Endothelial cell of hepatic sinusoid (primary cell): ENCODE measurements around the gene GREM1.

Source experiments
- in situ Hi-C: cut with HindIII; loops from 2 replicates; pipeline ENCODE4 v1.10.0; 2017; ENCODE audit warnings: low sequenced_read_pairs

The GREM1 gene

DNA sequence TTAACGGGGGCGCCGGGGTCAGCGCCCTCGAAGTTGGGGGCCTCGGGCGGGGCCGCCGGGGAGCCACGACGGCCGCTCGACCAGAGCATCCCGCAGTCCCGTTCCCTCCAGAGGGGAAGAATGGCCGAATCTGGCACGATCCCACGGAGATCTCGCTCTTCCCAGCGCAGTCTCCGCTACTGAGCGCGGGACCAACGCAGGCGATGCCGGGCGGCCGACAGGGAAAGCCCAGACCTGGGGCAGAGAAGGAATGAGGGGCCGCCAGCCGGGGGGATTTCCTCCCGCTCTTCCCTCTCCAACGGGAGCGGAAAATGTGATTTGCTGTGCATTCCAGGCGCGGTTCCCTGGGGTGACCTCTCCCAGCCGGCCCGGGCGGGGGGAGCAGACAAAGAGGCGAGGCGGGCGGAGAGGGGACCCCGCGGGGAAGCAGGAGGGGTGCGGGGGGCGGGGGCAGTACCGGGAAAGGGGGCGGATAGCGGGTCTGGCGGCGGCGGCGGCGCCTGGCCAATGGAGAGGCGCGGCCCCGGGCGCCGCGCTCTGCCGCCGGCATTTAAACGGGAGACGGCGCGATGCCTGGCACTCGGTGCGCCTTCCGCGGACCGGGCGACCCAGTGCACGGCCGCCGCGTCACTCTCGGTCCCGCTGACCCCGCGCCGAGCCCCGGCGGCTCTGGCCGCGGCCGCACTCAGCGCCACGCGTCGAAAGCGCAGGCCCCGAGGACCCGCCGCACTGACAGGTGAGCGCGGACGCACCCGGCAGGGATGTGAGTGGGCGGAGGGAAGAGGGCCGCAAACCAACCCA lies at the start of gene GREM1:
GREM1 (plus strand) TSS at position 579 of the 801 bp plus-strand sequence. CDS start 12,687 bp downstream, outside the sequence.
- in situ Hi-C loops = no loop called here

DNA sequence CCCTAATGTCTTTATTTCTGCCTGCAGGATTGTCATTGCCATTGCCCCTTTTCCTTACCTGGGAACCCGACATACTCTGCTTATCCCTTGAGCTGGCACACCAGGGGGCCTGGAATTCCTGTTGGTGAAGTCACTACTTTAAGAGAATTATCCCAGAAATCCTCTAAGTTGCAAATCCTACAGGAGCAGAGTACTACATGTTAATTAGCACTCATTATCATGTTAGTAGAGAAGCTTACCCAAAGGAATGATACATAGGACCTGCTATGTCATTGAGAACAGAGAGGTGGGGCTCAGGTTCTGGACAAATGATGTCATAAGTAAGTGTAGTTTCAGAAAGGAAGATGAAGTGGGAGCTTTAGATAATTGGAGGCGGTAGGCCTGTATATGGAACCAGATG lies 48.9 kb upstream of the GREM1 start:
- in situ Hi-C loops = loop anchor here (5.0 to 10.0 kb wide), 2 partner anchors 38 to 66 kb away; no protein-coding TSS in a partner anchor

DNA sequence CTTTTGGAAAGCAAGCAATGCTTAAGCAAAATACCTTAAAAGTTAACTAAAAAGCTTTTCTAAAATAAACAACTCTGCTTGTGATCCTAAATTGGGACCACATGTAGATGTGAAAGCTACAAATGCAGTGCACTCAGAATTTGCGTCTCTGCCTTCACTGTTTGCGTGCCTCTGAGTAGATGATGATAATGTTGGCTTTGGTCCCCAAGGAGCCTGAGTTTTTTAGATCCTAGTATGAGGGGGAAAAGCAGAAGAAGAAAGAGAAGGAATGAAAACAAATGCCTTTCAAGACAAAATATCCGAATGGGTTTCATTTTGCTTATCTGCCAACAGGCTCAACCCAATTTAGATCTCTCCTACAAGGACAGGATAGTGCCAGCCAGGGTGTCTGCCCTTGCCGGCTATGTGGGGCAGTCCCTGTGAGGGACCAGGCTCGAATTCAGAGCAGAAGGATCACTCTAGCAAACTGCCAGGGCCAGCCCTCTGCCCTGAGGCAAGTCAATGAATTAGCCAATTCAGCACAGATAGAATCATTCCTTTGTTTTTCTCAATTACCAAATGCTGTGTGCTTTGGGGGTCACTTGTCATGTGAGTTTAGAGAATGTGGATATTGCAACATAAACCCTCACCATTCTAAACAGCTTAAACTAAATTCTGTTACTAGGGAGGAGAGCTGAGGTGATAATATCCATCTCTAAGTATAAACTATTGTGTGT lies 47.8 kb upstream of the GREM1 start:
- in situ Hi-C loops = loop anchor here (5.0 to 10.0 kb wide), 2 partner anchors 37 to 65 kb away; no protein-coding TSS in a partner anchor

DNA sequence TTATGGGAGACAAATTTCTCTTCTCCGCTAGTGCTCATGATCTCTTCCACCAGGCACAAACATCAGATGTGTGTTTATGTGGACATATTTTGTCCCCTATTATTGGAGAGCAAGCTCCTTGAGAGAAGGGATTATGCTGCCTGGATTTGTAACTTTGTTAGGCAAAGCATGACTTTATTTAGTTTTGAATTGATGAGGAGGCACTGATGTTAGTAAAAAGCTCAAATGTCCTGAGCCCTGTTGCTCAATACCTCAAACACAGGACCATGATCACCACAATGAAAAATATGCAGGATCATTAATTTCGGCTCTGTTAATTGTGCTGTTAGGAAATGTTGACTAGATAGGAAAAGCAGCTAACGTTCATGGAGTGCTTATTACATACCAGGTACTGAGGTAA lies 47.2 kb upstream of the GREM1 start:
- in situ Hi-C loops = no loop called here

DNA sequence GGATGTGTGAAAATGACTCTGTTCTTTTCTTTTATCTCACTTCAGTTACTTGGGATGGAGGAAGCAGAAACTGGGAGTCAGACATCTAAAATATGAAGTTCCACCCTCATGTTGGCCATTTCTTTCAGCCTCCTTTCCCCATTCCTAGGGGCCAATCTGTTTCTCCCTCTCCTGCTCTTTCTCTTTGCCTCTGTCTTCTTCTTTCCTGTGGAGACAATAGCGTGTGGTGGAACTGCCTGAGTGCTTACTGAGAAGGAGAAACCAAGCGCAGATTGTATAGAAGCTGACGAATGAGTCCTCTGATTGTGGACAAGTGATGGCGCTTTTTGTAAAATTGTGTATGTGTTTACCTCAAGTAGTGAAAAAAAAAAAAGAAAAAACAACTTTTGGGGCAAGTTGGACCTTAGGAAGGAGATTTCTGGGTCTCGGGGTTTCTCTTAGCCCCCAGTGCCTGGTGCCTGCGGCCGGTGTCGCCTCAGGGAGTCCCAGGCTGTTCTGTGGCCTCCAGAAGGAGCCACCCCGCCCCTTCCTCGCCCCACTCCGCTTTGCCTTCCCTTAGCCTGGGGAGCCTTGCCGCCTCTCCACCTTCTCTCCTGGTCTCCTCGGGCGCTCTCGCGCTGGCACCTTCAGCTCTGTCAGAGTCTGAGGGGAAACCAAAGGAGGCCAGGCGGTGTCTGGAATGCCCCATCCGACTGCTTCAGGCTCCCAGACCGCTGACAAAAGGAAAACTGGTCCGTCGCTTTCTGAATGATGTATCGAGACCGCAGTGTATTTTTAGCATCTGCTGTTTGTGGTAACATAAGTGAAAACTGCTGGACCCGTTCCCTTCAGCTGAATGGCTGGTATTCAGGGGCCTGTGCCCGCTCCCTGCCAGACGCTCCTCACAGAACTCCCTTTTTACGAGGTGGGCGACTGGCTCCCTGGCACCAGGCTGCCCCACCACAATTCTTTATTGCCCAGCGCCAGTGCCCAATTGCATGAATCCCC lies 46.2 kb upstream of the GREM1 start:
- in situ Hi-C loops = no loop called here

DNA sequence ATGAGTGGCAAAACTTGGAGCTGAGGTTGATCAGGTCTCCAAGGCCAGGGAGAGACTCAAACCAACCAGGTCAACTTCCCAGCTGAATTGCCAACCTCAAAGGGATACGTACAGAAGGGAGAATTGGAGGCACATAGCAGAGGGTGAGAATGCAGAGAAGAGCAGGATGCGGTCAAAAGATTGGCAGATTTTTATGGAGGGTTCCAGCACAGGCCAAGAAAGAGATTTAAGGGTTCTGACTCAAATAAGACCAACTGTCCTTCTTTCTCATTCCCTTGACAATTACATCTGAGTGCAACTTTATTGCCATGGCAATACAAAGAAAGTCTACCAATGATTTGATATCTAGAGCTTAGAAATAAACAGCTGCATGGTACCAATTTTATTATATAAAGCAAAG lies 43.1 kb upstream of the GREM1 start:
- in situ Hi-C loops = loop anchor here (5.0 kb wide), 1 partner anchor 98 kb away; no protein-coding TSS in a partner anchor

DNA sequence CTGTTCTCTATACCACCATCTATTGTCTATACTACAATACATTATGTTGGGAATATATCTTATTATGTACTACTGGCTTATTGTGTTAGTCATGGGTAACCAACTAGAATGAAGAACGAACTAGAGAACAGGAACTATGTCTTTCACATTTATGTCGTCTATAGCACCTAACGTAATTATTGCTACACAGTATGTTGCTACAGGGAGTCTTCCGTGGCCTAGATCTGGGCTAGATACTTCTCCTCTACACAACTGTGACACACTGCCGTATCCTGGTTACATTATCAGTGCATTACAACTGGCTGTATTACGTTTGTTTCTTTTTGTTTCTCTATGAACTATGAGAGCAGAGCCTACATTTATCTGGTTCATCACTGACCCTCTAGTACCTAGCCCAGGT lies 42.3 kb upstream of the GREM1 start:
- in situ Hi-C loops = loop anchor here (5.0 kb wide), 1 partner anchor 97 kb away; no protein-coding TSS in a partner anchor

DNA sequence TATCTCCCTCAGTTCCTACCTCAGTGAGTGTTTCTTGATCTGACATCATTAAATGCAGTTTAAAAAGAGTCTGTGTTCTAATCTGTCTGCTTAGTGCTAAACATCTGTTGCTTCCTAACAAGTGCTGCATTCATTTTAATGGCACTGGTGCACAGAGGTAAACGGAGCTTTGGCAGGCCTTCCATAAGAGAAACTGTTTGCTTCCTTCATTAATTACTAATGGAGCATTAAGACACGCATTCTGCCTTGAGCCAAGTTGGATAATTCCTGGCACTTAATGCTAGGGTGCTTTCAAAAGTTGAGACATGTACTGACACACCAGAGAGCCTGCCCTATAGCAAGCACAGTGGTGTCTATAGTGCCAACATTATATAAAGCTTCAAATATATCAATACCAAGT lies 41.6 kb upstream of the GREM1 start:
- in situ Hi-C loops = loop anchor here (5.0 kb wide), 1 partner anchor 96 kb away; no protein-coding TSS in a partner anchor

DNA sequence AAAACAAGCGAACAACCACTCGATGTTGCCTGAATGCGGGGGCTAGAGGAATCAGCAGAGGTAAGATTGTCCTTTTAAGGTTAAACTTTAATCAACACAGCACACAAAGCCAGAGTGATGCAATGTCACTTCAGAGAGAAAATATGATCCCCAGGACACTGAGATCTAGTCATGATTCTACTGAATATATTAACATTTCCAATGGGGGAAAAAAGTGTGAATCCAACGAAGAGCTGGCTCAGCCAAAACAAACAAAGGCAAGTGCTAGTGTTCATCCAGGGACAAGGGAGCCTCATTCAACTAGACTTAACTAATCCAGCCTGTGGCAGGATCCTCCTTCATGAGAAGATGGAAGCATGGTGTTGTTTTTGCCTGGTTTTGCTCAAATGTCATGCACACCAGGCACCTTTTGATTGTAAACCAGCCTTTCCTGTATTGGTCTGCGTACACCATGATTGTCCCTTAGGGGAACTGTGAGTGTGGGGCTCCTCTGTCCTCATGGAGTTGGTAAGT lies 40.5 kb upstream of the GREM1 start:
- in situ Hi-C loops = loop anchor here (5.0 kb wide), 1 partner anchor 95 kb away; no protein-coding TSS in a partner anchor

DNA sequence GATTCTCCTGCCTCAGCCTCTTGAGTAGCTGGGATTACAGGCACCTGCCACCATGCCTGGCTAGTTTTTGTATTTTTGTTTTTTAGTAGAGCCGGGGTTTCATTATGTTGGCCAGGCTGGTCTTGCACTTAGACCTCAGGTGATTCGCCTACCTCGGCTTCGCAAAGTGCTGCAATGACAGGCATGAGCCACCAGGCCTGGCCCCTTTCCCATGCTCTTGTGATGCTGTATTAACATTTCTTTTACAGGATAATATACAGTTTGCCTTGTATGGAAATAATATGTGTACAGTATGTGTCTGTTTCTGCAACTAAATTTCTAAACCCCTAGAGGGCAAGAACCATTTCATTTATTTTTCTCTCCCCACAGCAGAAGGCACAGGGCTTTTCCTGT lies 38.5 kb upstream of the GREM1 start:
- in situ Hi-C loops = loop anchor here (5.0 kb wide), 1 partner anchor 93 kb away; no protein-coding TSS in a partner anchor

DNA sequence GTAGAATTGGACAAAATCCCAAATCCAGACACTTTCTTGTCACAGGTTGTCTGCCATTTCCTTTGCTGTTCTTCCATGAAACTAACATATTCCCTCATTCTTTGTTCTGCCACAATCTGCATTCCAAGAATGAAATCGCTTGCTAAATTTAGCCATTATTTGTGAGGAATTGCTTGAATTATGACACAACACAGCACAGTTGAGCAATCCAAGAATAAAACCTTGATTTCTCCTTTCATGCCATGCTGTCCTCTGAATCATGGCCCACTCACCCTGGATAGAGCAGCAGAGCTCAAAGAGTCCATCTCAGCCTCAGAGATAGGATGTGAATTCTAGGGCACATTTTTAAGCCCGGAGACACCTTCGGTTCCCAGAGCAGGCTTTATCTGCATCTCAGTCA lies 35.2 kb upstream of the GREM1 start:
- in situ Hi-C loops = no loop called here

DNA sequence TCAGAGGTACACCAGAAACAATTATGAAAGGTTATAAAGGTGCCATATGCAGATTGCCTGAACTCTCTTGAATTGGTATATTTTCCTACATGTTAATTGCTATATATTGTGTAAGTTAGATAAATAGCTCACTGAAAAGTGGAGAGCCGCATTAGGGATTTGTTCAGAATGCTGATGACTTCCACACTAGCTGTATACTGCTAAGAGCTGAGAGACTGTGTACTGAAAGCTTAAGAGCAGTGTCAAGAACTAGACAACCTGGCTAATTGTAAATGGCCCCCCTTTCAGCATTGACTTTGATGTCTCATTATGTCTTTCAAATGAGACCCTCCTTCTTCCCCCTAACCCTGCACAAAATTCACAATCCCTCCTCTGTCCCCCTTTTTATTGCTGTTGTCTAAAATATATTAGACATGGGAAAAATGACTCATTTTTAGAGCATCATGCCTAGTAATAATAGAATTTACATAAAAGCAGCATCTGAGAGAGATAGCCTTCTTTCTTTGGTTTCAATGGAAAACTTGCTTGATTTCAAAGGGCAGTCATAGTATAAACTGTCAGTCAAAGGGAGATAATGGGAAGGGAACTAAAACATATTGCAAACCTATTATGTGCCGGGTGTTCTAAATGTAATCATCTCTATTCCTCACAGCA lies 34.7 kb upstream of the GREM1 start:
- in situ Hi-C loops = no loop called here

DNA sequence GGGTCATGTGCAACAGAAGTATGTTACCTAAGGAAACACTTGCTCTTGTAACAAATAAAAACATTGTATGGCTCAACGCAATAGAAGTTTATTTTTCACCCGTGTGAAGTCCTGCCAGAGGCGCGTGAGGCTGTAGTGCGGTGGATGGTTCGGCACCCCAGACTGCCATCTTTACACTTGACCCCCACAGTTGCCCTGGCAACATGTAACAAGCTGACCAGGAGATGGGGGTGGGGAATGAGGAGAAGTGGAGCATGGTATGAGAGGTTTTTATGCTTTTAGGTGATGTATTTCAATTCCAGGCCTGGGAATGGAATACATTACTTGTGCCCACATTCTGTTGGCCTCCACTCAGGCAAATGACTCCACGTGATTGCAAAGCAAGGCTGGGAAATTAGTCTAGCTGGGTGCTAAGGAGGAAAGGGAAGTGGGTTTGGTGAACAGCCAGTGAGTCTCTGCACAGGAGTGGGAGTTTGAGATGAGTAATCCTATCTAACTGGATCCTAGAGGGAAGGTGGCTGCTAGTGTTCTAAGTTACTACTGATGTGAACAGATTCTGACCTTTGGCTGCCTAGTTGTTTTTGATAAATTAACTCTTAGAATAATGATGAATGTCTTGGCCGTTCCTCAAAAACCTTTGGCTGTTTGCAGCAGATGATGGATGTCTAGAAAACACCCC lies 33.8 kb upstream of the GREM1 start:
- in situ Hi-C loops = no loop called here

DNA sequence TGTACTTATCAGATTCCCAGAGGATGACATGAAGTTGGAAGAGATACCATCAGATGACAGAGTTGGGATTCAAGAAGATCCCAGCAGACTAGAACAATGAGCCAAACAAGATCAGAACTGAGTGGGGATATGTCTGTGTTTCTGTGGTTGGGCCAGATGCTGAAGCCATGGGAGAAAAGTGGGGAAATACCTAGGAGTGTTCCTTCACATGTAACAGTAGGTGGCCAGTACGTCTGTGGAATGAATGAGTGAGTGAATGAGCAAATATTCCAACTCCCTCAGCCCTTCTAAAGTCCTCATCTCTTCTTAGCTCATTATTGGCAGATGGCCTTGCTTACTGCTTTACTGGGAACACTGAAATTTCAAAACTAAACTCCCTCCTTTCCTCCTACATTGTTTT lies 32.2 kb upstream of the GREM1 start:
- in situ Hi-C loops = no loop called here

DNA sequence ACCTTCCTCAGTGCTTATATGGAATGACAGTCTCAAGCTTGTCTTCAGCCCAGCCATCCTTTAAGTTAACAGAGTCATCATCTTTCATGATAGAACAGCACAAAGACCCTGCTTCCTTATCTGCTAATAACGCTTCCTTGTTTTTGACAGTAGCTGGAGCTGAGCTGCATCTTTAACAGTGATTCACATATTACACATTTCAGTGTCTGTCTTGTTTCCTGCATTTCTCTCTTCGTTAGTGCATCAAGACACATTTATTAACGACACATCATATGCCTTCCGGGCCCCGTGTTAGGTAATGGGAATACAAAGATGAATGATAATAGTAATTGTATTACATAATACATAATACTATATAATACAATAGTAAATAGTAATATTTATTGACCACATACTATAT lies 30.2 kb upstream of the GREM1 start:
- in situ Hi-C loops = no loop called here

DNA sequence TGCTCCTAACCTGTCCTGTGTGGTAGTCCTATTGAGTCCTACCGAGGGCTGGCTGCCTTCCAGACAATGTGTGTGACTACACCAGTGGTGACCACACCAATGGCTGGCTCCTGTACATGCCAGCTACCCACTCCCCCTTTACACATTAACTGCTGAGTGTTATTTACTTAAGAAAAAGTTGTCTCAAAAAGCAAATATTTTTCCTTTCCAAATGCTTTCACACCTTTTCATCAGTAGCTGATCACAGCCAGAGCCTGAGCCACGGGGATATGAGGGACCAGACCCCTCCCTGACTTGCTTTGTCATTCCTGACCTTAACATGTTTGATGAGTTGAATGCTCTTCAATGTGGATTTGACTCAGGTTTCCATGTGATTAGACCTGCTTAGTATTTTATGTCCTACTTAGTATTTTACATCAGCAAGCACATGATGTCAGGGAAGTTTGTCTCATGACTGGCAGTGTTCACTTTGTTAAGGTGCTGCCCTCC lies 29.6 kb upstream of the GREM1 start:
- in situ Hi-C loops = no loop called here

DNA sequence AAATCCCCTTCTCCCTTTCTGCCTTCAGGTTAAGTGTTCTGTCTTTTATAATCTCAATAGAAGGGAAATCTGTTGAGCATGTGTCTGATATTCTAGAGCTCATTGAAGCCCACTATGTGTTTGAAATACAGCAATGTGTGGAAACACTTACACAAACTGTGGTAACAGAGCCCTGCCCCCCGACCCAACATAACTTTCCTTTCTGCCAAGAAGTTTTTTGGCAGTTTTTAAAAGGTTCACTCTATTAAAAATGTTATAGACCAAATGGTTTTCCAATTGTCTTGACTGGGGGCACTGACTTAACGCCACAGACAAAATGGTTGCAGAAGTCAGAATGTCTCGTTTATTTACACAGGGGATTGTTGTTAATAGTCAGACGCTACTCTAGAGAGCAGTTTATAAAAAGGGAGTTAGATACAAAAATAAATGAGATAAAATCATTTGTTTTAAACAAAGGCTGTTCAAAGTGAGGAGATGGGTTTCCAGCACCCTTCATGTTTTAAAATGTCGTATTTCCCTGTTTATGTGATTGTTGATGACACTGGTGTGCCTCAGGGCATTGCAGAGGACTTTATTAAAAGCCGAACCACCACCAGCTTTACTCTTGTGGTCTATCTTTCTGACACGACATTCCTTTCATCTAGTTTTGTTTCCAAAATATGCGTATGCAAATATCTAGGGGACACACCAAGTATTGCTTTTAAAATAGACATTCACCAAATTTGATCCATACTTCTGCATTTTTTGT lies 26.7 kb upstream of the GREM1 start:
- in situ Hi-C loops = no loop called here

DNA sequence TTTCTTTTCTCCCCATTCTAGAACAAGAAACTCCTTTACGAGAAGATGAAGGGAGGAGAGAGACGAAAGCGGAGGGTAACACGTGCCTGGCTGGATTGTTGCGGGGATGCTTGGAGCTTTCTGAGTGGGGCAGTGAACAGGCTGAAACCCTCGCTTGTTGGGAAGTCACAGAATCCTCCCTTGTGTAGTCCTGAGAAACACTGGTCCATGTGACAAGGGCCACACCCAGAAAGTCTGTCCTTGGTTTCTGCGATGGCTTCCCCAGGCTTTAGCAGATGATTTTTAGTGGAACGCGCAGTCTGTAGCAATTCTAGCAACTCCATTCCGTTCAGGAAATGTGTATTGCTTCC lies 26.1 kb upstream of the GREM1 start:
- in situ Hi-C loops = no loop called here

DNA sequence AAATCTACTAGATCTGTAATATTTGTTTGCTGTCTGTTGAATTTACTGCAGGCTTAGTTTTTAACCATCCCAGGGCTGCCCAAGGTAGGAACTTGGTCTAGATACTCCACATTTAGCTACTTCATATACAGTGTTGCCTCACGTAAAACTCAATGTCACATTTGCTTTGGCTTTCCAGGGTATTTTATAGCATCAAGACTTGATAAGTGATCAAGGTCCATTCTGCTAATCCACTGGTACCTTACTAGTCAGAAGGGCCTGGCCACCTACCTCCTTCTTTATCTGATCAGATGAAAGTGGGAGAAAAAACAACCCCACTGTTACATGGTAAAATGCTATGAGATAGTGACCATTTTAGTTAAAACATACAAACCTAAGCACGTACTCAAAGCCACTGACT lies 25.5 kb upstream of the GREM1 start:
- in situ Hi-C loops = no loop called here
